Activated CD4-positive, CD25-positive, alpha-beta regulatory T cell treated with anti-CD3 and anti-CD28 coated beads, Interleukin-2, amount 50 U/mL, for 16 hours (primary cell): ENCODE measurements around the gene FYN.

ENCODE experiments used
- DNase-seq: peaks from one replicate; pipeline ENCODE4 v3.0.0-alpha.2; 2020; ENCODE audit warnings: low read depth, low spot score

Gene FYN

GRCh38 chr6:111831408-111831807, 41.8 kb downstream of the FYN start:
- DNase-seq, result no peak

DNA sequence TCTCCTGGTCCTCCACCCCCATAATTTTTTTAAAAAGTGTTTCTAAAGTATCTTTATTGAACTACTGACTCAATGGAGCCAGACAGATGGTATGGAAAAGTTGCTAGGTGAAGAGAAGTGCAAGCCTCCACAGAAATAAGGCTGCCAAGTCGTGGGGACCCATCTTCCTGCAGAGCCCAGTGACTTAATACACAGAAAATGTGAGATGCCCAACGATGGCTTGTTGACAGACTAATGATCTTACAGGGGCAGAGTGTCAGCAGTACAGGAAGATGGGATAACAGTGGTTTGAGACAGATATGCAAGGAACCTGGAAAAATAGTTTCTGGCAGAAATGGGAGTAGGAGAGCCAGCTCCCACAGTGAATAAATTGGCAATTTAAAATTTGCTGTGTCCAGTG, 43.3 kb downstream of the FYN start:
- no peak for DNase-seq

GRCh38 chr6:111829581-111829980, 43.7 kb downstream of the FYN start:
- DNase-seq, result no peak

DNA sequence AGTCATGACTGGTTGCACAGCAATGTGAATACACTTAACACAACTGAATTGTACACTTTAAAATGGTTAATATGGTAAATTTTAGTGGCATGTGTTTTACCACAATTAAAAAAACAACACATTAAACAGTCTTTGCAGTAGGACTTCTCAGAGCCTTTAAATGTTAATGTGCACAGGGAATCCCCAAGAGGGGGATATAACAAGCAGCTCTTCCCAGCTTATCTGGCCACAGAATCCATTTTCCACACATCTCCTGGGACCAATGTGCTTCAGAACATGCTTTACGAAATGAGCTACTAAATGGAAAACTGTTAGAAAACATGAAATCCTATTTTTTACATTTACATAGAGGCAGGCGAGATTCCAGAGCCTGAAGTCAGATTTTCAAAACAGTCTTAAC, 44.4 kb downstream of the FYN start:
- DNase-seq, result no peak

- no peak for DNase-seq
These were observed 47.7 kb downstream of the FYN start for GRCh38 chr6:111825439-111826086.

GRCh38 chr6:111824608-111825337, 48.5 kb downstream of the FYN start:
- DNase-seq, result no peak

DNA sequence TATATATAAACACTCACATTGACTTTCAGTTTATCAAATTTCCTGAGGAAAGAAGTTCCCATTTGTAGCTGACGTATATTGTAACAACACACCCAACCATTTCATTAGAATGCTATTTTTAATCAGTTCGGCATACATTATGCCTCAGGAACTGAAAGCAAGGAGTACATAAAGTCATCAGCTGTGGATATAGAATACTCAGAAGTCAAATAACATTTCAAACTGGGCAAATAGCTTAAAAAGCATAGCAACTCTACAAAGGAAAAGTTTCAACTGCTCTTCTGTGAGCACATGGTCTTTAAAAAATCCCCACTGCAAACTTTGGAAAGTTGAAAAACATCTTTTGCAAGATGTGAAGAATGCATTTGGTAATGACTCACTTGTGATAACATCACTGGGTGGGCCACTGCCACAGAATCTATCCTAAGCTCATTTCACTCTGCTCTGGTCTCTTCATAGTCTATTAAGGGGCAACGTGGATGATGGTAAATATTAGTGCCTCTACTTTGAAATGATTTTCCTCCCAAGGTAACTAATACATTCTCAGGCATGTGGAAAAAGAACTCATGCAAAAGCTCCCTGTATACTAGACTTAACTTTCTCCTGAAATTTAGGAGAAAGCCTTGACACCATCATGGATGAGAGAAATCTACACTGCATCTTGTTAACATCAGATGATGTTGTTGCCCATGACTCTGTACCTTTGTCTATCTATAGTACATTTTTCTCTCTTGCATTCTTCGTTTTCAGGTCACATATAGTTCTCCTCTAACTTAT, 49.2 kb downstream of the FYN start:
- no peak for DNase-seq

DNA sequence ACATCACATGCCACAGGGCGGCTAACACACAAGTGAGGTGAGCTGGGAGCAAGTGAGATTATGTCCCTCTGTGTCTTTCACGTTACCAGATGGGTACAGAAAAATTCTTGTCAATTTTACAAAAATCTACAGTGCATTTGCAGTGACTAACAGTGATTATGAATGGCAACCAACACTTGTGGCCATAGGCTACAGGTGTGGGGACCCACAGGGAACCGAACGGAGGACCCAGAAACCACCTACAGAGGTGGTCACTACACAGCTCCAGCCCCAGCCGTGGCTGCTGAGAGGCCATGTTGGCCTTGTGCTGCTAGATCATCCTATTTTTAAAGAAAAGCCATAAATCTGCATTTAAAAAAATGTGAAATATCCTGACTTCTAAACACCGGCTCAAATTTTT, 50.2 kb downstream of the FYN start:
- no peak for DNase-seq

GRCh38 chr6:111819458-111819857, 53.8 kb downstream of the FYN start:
- no peak for DNase-seq

DNA sequence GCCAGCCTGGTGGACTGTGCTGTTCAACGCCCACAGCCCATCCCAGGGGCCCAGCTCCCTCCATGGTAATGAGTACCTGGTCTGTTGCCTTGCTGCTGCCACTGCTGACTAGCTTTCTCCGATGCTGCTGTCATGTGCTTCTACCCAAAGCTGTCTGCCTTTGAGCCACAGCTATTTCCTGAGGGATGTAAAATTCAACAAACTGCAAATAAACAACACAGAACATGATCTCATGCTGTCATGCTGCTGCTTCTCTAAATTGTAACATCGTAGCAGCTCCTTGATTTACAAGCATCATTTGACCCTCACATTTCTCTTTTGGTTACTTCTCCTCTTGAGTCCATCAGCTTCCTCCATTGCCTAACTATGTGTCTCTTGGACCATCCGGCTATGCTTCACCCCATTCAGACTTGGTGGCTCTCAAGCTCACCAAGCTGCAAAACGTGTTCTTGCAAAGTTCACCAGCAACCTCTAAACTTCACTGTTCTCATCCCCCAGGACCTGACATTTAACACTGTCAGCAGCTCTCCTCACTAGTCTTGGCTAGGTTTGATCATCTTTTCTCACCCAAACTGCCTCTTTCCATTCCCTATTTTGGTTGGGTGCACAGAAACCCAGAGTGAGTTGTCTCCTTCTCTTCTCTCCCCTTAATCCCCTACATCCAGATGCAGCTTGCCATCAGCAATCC, 54.6 kb downstream of the FYN start:
- DNase-seq, result no peak

DNA sequence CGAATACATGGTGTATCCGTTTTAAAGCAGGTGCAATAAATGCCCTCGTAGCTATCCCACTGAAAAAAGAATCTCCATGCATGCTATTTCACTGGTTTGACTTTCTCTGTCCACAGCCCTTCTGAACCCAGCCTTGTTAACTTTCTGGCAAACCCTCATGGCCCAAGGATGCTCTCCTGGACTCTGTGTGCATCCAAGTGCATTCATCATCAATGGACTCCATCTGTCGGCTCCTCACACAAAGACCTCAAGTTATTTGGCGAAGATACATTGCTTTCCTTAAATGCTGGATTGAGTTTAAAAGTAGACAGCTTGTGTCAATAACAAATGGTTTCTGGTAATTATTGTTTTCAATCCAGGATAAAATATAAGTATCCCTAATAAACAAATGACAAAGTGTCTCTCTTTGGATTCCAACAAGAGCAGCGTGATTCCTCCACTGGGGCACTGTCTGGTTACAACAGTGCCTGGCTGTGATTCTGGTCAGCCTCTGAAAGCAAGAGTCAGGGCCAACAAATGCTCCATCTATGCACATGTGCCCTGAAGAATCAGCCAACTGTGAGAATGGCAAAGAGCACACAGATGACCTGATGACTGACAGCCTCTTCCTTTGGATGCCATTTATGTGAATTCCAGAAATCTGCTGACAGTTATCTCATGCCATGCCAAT, 55.7 kb downstream of the FYN start:
- DNase-seq, result no peak

DNA sequence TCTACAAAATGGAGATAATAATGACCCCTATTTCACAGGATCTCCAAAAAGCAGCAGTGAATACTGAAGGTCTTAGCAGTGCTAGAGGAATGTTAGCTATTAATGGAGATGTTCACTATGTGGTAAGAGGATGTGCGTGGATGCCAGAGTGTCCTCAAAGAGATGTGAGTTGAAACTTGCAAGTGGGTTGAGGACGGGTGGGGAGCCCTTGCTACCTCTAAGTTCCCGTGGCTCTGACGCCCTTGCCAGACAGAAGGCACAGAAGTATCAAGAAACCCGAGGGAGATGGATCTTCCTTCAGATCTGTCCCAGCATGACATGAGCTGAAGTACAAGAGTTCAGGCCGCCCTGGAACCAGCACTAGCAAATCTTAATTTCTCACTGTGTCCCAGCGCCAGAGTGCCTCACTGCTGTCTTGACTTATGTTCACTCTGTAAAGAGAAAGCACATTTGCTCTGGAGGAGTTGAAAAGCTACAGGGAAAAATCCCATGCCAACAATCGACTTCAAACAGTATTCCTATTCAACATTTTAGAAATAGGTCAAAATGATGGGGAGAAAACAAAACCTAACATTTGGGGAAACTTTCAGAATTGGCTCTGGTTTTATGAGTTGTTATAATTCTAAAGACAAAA, 59.5 kb downstream of the FYN start:
- no peak for DNase-seq

- DNase-seq, result no peak
These were observed 60.0 kb downstream of the FYN start for GRCh38 chr6:111813237-111813636.

GRCh38 chr6:111812060-111813038, 60.9 kb downstream of the FYN start:
- no peak for DNase-seq

DNA sequence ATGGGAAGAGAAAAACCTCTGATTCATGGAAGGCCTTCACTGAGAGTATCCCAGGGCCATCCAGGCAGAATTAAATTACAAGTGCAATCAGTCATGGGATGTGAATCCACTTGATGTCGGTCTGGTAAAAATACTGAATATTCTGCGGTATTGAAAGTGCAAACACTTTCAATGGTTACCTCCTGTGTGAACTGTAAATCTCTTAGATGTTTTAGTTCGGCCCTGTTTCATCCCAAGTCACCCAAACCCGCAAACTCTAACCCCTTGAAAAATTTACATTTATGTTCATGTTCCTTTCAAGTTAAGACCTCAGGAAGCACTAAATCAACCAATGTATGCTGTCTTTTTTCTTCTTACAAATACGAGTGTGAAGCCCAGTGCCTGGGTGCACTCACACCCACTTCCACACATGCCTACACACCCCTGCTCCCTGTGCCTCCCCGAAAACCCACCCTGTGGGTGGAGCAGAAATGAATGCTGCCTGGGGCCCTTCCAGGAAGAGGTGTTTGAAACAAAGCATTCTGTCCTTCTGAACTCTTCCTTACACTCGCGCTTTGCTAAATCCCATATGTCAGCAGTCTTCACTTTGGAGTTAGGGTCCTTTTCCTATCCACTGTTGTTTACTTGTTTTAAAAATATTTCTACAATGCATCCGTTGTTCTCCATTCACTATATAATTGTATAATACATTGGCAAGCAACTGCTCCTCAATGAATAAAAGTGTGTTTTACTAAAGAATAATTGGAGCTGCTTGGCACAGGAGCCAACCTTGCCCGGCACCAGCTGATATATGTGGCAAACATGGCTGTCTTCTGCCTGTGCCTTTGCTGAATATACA, 62.7 kb downstream of the FYN start:
- no peak for DNase-seq

DNA sequence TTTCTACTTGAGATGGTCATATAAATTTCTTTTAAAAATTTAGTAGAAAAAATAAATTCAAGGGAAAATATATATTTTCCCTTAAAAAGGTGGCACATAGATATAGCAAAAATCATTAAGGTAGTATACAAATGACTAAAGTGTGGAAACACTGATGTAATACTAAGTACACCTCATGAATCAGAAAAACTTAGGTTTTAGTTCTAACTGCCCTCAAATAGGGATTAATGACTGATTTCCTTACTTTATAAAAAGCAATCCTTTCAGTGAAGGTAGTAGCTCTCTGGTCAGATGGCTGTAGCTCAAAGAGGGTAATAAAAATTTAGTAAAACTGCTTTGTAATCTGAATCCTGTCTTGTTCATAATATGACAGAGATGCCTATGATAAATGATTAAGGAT, 63.5 kb downstream of the FYN start:
- DNase-seq, result no peak

- DNase-seq, result no peak
These were observed 64.0 kb downstream of the FYN start for GRCh38 chr6:111809264-111809663.

GRCh38 chr6:111808493-111808892, 64.8 kb downstream of the FYN start:
- DNase-seq, result no peak
